OCI-LY3 (cell line): ENCODE data around the gene UBAC2.
"Not testable (repeated sequence)": the region's sequence is repeated elsewhere in the genome, so short reads cannot be mapped to it uniquely, and the experiment has no call there.

Experiments
- H2AFZ ChIP-seq: fragments of 200-600, 300-600 bp; shearing (Covaris generic); 2 replicates; pipeline ENCODE4 v1.6.0; 2014; ENCODE audit warnings: antibody characterized with exemption, low read depth, low read length
- H3K27ac ChIP-seq: fragments of 200-600, 300-600 bp; sonication (generic); 2 replicates; pipeline ENCODE4 v1.5.1; 2014; ENCODE audit warnings: mild to moderate bottlenecking, low read length, moderate library complexity, mixed read lengths
- H3K27me3 ChIP-seq: fragments of 200-600, 300-600 bp; sonication (generic); 2 replicates; pipeline ENCODE4 v1.6.1; 2014; ENCODE audit warnings: low read depth, low read length, mixed read lengths
- H3K36me3 ChIP-seq: fragments of 200-600, 300-600 bp; sonication (generic); replicated peaks from 2 replicates; pipeline ENCODE3; 2014; ENCODE audit warnings: low read depth, low read length, mixed read lengths
- H3K4me1 ChIP-seq: fragments of 300-600, 200-600 bp; sonication (generic); 2 replicates; pipeline ENCODE4 v1.6.1; 2014; ENCODE audit warnings: low read length, mixed read lengths
- H3K4me2 ChIP-seq: fragments of 200-600, 300-600 bp; sonication (generic); 2 replicates; pipeline ENCODE4 v1.6.1; 2014; ENCODE audit warnings: low read length, mixed read lengths
- H3K4me3 ChIP-seq: fragments of 300-600, 200-600 bp; sonication (generic); 2 replicates; pipeline ENCODE4 v1.5.1; 2014; ENCODE audit warnings: antibody characterized with exemption, mild to moderate bottlenecking, low read length, moderate library complexity
- H3K79me2 ChIP-seq: fragments of 300-600, 200-600 bp; shearing (Covaris generic); 2 replicates; pipeline ENCODE4 v1.6.1; 2014; ENCODE audit warnings: mild to moderate bottlenecking, low read length, mixed read lengths
- H3K9ac ChIP-seq: fragments of 300-600, 200-600 bp; shearing (Covaris generic); 2 replicates; pipeline ENCODE4 v1.6.0; 2014; ENCODE audit warnings: mild to moderate bottlenecking, low read length, moderate library complexity
- H3K9me3 ChIP-seq: fragments of 200-600, 300-600 bp; shearing (Covaris generic); 2 replicates; pipeline ENCODE4 v1.6.1; 2014; ENCODE audit warnings: low read length, mixed read lengths; ENCODE audit not compliant: insufficient read depth
- H4K20me1 ChIP-seq: fragments of 200-600, 300-600 bp; sonication (generic); 2 replicates; pipeline ENCODE4 v1.6.1; 2016; ENCODE audit warnings: low read length, mixed read lengths; ENCODE audit not compliant: insufficient read depth
- CTCF ChIP-seq: fragments of 200-600, 300-600 bp; sonication (generic); IDR thresholded peaks from 2 replicates; pipeline ENCODE4 v1.5.1; 2014; ENCODE audit warnings: antibody characterized with exemption, low read length, low read depth
- EZH2phosphoT487 ChIP-seq: fragments of 200-600 bp; shearing (Covaris generic); IDR thresholded peaks from 2 replicates; pipeline ENCODE4 v1.6.1; 2018; ENCODE audit warnings: antibody characterized with exemption, mixed run types, low read depth

The UBAC2 gene

GRCh38 chr13:99230991-99231390, 30.3 kb downstream of the UBAC2 start:
- H3K27me3 ChIP-seq = peaks cover 16% of the 10 kb centered on the region
- H3K9ac ChIP-seq = no peak overlapping the region
- H3K4me2 ChIP-seq = no peak overlapping the region
- H3K9me3 ChIP-seq = no peaks in the 10 kb centered on the region
- no peak overlapping the region for H2AFZ ChIP-seq
- H3K27ac ChIP-seq = no peak overlapping the region
- no peak for TF ChIP-seq EZH2phosphoT487
- no peak for TF ChIP-seq CTCF
- peaks cover 10% of the 10 kb centered on the region for H3K36me3 ChIP-seq
- peaks cover 40% of the 10 kb centered on the region for H3K79me2 ChIP-seq
- peaks cover 30% of the 10 kb centered on the region for H3K4me1 ChIP-seq
- peaks cover 72% of the 10 kb centered on the region for H4K20me1 ChIP-seq
- H3K4me3 ChIP-seq = no peak overlapping the region

DNA sequence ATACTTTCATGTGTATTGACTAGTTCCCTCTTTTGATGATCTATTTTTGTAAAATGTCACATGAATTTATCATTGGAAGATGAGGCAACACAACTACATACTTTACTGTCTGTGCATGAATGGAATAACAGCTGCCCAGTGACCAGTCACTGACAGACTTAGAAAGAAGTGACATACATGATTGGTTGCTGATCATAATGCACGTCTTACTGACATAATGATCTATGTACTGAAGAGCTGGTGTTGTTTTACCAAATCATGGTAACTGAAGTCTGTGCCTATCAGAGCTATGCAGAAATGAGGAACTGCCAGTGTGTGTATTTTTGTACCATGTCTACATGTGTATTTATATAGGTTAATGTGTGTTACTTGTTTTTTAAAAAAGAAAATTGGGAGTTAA, 31.1 kb downstream of the UBAC2 start:
- H3K27me3 ChIP-seq = peaks cover 16% of the 10 kb centered on the region
- peaks cover 33% of the 10 kb centered on the region for H3K79me2 ChIP-seq
- no peaks in the 10 kb centered on the region for H3K9me3 ChIP-seq
- H3K36me3 ChIP-seq = peaks cover 7% of the 10 kb centered on the region
- no peak overlapping the region for H3K27ac ChIP-seq
- H3K4me3 ChIP-seq = no peak overlapping the region
- H4K20me1 ChIP-seq = peaks cover 65% of the 10 kb centered on the region
- no peak for TF ChIP-seq EZH2phosphoT487
- no peak for TF ChIP-seq CTCF
- no peak overlapping the region for H3K9ac ChIP-seq
- H3K4me1 ChIP-seq = peaks cover 30% of the 10 kb centered on the region
- no peak overlapping the region for H3K4me2 ChIP-seq
- no peak overlapping the region for H2AFZ ChIP-seq

GRCh38 chr13:99237981-99238662, 37.5 kb downstream of the UBAC2 start:
- no peak overlapping the region for H3K9ac ChIP-seq

GRCh38 chr13:99246100-99246499, 45.4 kb downstream of the UBAC2 start:
- Histone ChIP-seq H3K79me2 (no peaks in the 10 kb centered on the region), H3K9me3 (no peaks in the 10 kb centered on the region), H4K20me1 (no peaks in the 10 kb centered on the region), H3K27ac (no peak overlapping the region), H2AFZ (no peak overlapping the region), H3K4me1 (no peaks in the 10 kb centered on the region), H3K36me3 (peaks cover 15% of the 10 kb centered on the region), H3K9ac (no peak overlapping the region), H3K27me3 (no peaks in the 10 kb centered on the region), H3K4me3 (no peak overlapping the region), H3K4me2 (no peak overlapping the region)
- no peak for TF ChIP-seq EZH2phosphoT487
- TF ChIP-seq CTCF = no peak

More at GRCh38 chr13:99237981-99238662, 37.5 kb downstream of the UBAC2 start:
- peak overlapping the region; percentile 38 for H3K4me3 ChIP-seq
- H3K9me3 ChIP-seq = no peaks in the 10 kb centered on the region
- H3K4me1 ChIP-seq = peaks cover 11% of the 10 kb centered on the region
- H3K79me2 ChIP-seq = no peaks in the 10 kb centered on the region
- no peaks in the 10 kb centered on the region for H3K27me3 ChIP-seq
- H3K36me3 ChIP-seq = peaks cover 26% of the 10 kb centered on the region
- H2AFZ ChIP-seq = no peak overlapping the region
- H3K4me2 ChIP-seq = peak overlapping the region; percentile 59
- no peak overlapping the region for H3K27ac ChIP-seq
- TF ChIP-seq EZH2phosphoT487 (no peak), CTCF (no peak)
- peaks cover 19% of the 10 kb centered on the region for H4K20me1 ChIP-seq

GRCh38 chr13:99249178-99249577, 48.5 kb downstream of the UBAC2 start:
- not testable (repeated sequence) for H3K79me2 ChIP-seq, H3K9me3 ChIP-seq
- peaks cover 10% of the 10 kb centered on the region for H3K36me3 ChIP-seq

DNA sequence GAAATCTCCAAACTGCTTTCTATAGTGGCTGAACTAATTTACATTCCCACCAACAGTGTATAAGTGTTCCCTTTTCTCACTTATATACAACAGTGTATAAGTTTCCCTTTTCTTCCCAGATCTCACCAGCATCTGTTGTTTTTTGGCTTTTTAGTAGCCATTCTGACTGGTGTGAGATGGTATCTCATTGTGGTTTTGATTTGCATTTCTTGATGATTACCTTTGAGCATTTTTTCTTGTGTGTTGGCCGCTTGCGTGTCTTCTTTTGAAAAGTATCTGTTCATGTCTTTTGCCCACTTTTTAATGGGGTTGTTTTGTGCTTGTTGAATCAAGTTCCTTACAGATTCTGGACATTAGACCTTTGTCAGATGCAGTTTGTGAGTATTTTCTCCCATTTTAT, 49.0 kb downstream of the UBAC2 start:
- not testable (repeated sequence) for H3K9ac ChIP-seq, H3K27ac ChIP-seq, H3K4me2 ChIP-seq, H2AFZ ChIP-seq, H3K79me2 ChIP-seq, H3K4me1 ChIP-seq, H4K20me1 ChIP-seq, H3K27me3 ChIP-seq, H3K4me3 ChIP-seq, H3K9me3 ChIP-seq
- H3K36me3 ChIP-seq = peaks cover 10% of the 10 kb centered on the region

More at GRCh38 chr13:99249178-99249577, 48.5 kb downstream of the UBAC2 start:
- not testable (repeated sequence) for H2AFZ ChIP-seq, H3K4me1 ChIP-seq, H3K27me3 ChIP-seq, H3K4me3 ChIP-seq, H4K20me1 ChIP-seq, H3K9ac ChIP-seq, H3K27ac ChIP-seq, H3K4me2 ChIP-seq
